ENCODE measurements around the gene MFGE8.

Gene MFGE8

GRCh38 chr15:88899251-88899650, 13.9 kb downstream of the MFGE8 start:
- DNase-seq (ENCODE audit: low read depth, low spot score) = no peak

GRCh38 chr15:88898736-88899135, 14.4 kb downstream of the MFGE8 start:
- DNase-seq (ENCODE audit: low read depth, low spot score) = no peak

GRCh38 chr15:88897456-88898194, 15.6 kb downstream of the MFGE8 start:
- DNase-seq (ENCODE audit: low read depth, low spot score) = peak; percentile 63

- DNase-seq (ENCODE audit: low read depth, low spot score) = no peak
These were observed 16.1 kb downstream of the MFGE8 start for GRCh38 chr15:88897142-88897455.

GRCh38 chr15:88896333-88897033, 16.7 kb downstream of the MFGE8 start:
- no peak for DNase-seq (ENCODE audit: low read depth, low spot score)

GRCh38 chr15:88894819-88895767, 18.1 kb downstream of the MFGE8 start, which contains the start of gene HAPLN3:
TSS of gene HAPLN3 (minus strand) at chr15:88895544. CDS start at chr15:88887298, 8,246 bp downstream.
- peak; percentile 42 for DNase-seq (ENCODE audit: low read depth, low spot score)

- DNase-seq (ENCODE audit: low read depth, low spot score) = peak; percentile 67
These were observed 18.8 kb downstream of the MFGE8 start for GRCh38 chr15:88894348-88894818.

GRCh38 chr15:88891540-88892254, 21.5 kb downstream of the MFGE8 start:
- no peak for DNase-seq (ENCODE audit: low read depth, low spot score)

GRCh38 chr15:88890495-88890894, 22.7 kb downstream of the MFGE8 start:
- no peak for DNase-seq (ENCODE audit: low read depth, low spot score)

GRCh38 chr15:88888719-88889118, 24.5 kb downstream of the MFGE8 start:
- no peak for DNase-seq (ENCODE audit: low read depth, low spot score)

GRCh38 chr15:88887068-88887580, 26.1 kb downstream of the MFGE8 start:
- DNase-seq (ENCODE audit: low read depth, low spot score) = no peak

- DNase-seq (ENCODE audit: low read depth, low spot score) = no peak
These were observed 30.4 kb downstream of the MFGE8 start for GRCh38 chr15:88882785-88883184.

- DNase-seq (ENCODE audit: low read depth, low spot score) = no peak
These were observed 31.4 kb downstream of the MFGE8 start for GRCh38 chr15:88881775-88882174.

- DNase-seq (ENCODE audit: low read depth, low spot score) = no peak
These were observed 32.0 kb downstream of the MFGE8 start for GRCh38 chr15:88880944-88881740.

GRCh38 chr15:88878720-88879184, 34.4 kb downstream of the MFGE8 start:
- no peak for DNase-seq (ENCODE audit: low read depth, low spot score)

- DNase-seq (ENCODE audit: low read depth, low spot score) = no peak
These were observed 35.3 kb downstream of the MFGE8 start for GRCh38 chr15:88877906-88878305.

GRCh38 chr15:88877415-88877814, 35.8 kb downstream of the MFGE8 start:
- no peak for DNase-seq (ENCODE audit: low read depth, low spot score)

- DNase-seq (ENCODE audit: low read depth, low spot score) = no peak
These were observed 36.6 kb downstream of the MFGE8 start for GRCh38 chr15:88876573-88876972.

GRCh38 chr15:88874684-88875083, 38.5 kb downstream of the MFGE8 start:
- DNase-seq (ENCODE audit: low read depth, low spot score) = no peak

- no peak for DNase-seq (ENCODE audit: low read depth, low spot score)
These were observed 38.9 kb downstream of the MFGE8 start for GRCh38 chr15:88874275-88874674.
